DMS 273 (cell line): ENCODE results near the gene ABTB1.
"Not testable (repeated sequence)": the region's sequence is repeated elsewhere in the genome, so short reads cannot be mapped to it uniquely, and the experiment has no call there.

Source experiments
- DNase-seq: peaks from one replicate; lab custom pipeline; 2025; ENCODE audit not compliant: unreplicated experiment; lab: John Stamatoyannopoulos, UW

The ABTB1 gene

DNA sequence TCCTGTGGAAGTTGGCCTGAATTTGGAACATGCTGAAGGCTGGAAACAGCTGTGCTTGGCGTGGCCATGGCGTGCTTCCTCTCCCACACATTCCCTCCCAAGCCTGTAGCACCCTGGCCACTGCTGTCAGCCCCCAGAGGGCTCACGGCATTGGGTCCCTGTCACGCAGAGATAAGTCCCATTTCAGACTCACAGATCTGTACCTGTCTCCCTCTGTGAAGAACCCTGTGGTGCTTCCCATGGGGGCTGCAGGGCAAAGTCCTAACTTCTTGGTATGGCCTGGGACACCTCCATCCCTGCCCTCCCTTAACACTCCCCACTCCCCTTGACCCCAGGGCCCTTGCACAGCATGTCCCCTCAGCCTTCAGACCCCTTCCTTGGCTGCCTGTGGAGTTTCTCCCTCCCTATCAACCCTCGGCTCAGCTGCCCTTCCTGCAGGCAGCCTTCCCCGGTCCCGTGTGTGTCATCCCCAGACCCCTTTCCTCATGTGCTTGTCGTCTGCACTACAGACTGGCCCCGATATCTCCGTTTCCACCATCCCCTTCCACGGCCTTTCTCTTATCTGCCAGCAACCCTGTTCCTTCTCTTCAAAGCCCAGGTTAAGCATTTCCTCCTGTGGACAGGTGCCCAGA lies 28.6 kb downstream of the ABTB1 start:
- DNase-seq = no peak

GRCh38 chr3:127702151-127702578 lies 29.4 kb downstream of the ABTB1 start:
- no peak for DNase-seq

DNA sequence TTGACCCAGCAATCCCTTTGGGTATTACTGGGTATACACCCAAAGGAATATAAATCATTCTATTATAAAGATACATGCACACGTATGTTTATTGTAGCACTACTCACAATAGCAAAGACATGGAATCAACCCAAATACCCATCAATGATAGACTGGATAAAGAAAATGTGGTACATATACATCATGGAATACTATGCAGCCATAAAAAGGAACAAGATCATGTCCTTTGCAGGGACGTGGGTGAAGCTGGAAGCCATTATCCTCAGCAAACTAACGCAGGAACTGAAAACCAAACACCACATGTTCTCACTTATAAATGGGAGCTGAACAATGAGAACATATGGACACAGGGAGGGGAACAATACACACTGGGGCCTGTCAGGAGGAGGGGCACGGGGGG lies 32.1 kb downstream of the ABTB1 start:
- DNase-seq = not testable (repeated sequence)

DNA sequence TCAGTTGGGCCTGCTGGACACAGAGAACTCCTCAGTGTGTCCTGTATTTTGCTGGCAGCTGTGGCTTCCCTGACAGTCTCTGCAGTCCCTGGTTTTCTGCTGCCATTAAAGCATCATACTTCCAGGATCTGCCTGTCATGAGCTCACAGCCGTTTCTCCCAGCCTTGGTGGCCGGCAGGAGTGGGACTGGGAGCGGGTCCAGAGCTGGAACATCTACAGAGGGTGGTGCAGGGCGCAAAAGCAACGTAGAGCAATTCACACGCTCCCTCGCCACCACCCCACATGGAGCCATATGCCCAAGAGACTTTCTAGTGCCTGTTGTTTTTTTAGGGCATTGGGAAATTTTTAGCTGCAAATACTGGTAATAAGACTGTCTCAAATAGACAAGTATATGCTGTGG lies 33.6 kb downstream of the ABTB1 start:
- peak; percentile 61 for DNase-seq

DNA sequence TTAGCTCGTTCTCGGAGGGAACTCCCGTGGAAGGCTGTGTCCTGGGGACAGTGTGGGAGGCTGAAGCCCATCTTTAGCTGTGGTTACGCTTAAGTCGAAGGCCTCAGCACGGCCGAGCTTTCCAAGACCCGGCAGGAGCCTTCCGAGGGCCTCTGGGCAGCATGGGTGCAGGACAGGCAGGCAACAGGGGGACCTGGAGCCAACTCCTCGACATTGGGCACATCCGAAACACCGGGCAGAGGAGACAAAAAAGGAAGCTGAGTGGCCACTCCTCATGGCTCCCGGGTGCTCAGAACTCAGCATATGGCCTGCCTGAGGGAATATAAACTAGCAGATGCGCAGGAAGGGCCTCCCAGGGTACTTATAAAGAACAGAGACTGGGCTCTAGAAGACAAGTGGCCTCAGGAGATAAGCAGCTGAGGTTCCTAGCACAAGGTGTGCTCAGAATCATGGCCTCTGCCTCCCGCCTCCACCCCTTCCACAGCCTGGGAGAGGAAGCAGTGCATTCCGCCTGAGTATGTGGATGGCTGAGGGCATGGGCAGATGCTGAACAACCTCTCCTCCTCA lies 34.1 kb downstream of the ABTB1 start:
- peak; percentile 82 for DNase-seq

DNA sequence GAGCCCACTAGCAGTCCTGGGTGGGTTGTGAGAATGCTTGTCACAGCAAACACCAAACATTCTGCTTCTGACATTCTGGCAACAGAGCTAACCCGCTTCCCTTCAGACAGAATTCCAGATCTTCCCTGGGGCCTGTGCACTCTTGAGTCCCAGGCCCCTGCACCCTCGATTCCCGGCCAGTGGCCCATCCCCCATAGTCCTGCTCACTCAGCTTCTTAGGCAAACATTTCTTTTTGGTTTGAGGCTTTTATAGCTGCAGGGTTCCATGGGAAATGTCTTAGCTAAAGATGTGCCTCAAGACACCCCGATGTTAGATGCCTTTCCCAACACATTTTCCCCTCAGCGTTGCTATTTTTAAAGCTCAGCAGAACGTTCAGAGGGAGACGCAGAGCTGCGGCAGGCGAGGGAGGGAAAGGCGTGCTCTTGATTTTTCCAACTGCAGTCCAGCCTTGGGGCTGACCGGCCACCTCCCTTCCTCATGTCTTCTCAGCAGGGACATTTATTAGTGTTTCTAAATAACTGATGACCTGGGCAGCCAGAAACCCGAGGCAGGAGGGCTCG lies 35.2 kb downstream of the ABTB1 start:
- no peak for DNase-seq

GRCh38 chr3:127708837-127709236 lies 36.1 kb downstream of the ABTB1 start:
- DNase-seq = no peak

DNA sequence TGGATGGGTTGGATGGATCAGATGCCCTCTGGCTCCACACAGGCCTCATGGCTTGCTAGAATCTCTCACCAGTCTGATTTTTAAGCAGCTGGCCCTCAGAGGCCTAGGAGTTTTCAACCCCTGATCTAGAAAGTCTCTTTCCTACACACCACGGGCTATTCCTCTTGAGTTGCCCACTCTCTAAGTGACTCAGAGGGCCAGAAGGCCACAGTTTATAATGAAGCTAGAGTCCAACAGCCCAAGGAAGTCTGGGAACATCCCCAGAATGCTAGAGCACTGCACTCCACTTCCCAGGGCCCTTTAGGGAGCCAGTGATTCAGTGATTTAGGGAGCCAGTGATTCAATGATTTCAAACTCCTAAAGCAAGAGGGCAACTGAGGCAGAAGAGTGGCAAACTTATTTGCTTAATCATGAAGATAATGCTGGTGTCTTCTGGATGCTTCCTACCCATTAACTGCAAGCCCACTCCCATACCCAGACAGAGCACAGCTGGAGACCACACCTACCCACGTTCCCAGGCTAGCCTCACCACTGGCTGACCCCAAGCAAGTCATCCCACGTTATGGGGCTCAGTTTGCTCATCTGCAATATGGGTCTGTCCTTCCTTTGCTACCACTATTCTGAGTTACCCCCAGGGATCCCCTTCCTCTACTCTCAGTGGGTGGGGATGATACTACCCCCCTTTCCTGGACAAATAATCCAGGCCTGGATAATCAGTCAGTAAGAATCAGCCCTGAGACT lies 36.7 kb downstream of the ABTB1 start:
- no peak for DNase-seq

- peak; percentile 55 for DNase-seq
Measured at GRCh38 chr3:127710155-127710941, 37.6 kb downstream of the ABTB1 start.

DNA sequence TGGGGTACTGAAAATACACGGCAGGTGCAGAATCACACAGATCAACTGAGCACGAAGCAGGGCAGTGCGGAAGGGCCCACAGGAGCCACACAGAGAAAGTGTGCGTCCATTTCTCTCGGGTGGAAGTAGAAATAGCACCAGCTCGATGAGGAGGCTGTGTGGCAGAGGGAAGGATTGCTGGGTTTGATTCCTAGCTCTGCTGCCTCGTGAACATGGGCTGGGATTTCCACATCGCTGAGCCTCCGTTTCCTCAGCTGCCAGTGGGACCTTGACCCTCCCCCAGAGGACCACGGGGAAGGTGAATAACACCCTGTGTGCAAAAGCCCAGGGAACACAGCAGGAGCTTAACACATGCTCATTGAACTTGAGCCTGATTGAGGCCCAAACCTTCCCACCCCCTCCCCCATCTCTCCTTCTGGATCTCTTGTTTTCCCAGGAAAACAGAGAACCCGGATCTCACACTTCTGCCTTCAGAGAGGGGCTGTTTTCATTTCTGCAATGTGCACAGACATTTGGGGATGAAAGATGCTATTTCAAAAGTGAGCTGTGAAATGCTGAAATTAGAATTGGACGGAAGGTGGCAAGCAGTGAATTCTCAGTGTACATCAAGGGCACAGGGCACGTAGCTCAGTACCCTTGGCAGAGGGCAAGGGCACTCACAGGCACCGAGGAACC lies 38.4 kb downstream of the ABTB1 start:
- no peak for DNase-seq

DNA sequence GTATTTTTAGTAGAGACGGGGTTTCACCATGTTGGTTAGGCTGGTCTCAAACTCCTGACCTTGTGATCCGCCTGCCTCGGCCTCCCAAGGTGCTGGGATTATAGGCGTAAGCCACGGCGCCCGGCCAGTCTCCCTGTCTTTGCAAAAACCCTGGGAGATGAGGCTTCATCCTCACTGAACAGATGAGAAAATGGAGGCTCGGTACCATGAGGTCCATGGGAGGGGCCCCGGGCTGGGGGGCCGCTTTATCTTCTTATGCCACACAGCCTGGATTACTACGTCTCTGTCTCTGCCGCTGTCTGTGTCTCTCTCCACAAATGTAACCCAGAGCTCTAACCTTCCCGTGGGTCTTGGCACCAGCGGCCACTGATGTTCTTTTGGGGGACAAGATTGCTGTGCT lies 39.1 kb downstream of the ABTB1 start:
- DNase-seq = no peak

GRCh38 chr3:127712461-127712860 lies 39.7 kb downstream of the ABTB1 start:
- DNase-seq = no peak

DNA sequence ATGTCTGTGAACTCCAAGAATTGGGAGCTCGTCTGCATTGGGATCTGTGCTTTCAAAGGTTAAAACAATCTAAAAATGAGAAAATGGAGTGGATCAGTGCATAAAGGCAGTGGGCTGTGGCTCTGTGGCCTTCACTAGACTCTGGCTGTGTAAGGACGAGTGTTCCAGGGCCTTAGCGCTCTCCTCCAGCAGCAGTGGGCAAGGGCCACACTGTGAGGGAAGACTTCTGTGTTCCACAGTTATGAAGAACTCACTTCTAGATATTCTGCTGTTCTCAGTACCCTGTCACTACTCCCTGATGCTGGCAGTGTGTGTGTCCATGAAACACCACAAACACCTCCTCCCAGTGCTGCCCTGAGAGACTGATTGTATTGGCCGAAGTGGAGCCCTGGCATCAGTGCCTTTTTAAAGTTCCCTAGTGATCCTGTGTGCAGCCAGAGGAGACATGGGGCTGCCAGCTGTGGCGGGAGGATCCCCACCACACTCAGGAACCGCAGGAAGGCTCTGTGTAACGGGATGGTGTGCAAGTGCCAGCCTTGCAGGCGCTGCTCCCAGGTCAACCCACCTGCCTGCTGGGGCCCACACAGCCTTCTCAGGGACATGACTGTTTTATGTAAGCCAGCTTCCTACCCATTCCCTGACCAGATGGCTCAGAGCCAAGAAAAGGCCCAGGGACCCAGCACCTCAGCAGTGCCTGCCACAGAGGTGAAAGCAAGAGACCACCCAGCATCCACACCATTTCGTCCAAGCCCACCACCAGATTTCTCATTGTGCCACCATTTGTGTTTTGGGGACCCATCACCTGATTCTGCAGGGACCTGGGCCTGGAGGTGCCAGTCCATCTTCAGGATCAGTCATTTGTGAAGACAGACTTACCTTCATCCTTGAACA lies 40.4 kb downstream of the ABTB1 start:
- DNase-seq = peak; percentile 42

GRCh38 chr3:127714125-127714571 lies 41.4 kb downstream of the ABTB1 start:
- DNase-seq = no peak

DNA sequence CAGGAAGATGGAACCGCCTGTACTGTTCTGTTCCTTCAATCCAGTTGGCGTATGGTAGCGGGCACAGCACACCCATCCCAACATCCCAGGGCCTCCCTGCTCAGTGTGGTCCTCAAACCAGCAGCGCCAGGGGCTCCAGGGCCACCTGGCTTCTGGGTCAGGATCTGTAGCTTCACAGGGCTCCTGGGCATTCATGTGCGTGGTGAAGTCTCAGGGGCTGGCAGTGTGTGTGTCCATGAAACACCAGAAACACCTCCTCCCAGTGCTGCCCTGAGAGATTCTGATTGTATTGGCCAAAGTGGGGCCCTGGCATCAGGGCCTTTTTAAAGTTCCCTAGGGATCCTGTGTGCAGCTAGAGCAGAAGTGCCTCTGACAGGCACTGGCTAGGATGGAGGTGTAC lies 42.1 kb downstream of the ABTB1 start:
- no peak for DNase-seq

DNA sequence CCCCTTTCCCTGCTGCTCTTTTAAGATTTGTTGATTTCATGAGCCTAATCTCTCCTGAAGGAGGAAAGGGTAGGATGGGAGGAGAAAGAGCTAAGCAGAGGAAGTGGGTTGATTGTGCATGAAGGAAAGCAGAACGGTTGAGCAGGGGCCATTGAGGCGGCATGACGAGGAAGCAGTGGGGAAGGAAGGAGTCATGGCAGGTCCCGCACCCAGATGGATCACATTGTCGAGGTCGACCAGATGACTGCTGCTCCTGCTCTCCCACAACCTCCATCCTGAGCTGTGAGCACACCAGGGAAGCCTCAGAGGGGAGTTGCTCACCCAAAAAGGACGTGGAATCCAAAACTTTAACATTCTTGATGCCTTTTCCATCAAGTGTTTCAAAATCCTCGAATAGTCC lies 42.8 kb downstream of the ABTB1 start:
- DNase-seq = no peak

DNA sequence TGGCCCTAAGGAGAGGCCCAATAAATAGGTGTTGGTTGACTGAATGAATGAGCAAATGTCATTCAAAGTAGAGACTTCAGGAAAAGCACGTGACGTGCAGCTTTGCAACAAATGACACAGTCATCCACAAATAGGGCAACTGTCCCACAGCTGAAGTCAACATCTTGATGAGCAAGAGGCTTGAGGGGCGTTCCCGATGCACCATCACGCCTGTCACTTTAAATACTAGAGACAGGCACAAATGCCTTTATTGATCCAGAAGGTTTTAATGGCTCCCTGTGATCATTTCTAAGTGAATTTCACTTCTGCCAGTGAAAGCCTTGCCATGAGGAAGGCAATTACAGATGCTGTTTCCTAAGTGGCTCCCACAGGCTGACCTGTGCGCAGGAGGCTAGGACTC lies 43.6 kb downstream of the ABTB1 start:
- DNase-seq = no peak

DNA sequence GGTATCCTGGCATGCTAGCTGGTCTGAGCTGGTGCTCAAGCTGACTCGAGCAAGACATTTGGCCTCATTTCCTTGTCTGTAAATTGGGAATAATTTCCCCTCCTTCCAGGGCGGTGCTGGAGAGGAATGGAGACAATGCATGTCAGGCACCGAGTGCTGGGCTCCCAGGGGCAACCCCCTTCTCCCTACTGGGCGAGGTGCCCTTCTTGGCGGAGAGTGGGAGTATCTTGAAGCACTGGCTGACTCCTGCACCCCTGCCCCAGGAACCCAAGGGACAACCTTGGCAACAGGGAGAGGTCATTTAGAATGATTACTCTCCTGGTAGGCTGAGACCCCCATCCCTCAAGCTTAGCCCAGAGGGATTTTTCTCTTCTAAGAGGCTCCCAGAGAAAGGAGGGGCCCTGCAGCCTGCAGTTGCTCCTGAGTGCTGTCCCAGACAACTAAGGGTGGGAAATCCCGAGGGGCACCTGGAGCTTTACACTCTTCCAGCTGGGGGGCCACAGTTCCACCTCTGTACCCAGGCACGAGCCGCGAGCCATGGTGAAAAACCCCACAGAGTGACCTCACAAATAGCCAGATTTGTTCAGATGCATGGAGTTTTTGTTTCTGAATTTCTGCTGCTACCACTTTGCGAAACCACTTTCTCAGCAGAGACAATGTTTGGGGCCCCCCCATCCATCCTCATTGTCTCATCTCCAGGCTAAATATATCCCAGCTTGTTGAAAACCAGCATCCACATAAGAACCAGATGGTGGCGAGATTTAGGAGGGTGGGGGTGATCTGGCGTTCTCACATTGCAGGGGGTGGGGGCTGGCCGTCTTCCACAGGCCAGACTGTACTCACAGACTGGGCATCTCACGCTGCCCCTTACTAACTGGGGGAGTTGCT lies 44.8 kb downstream of the ABTB1 start:
- peak; percentile 89 for DNase-seq
